Endodermal cell (in vitro differentiated cells): ENCODE data around the gene RBM12. TPM values are rescaled to one million over a fixed set of nuclear protein-coding genes. Genes with fewer than 3 reads are reported as not detected.
A peak's percentile ranks its signal among the peaks of the same experiment; 100 is the strongest.
"Not testable (repeated sequence)": the region's sequence is repeated elsewhere in the genome, so short reads cannot be mapped to it uniquely, and the experiment has no call there.

Experiments
- DNase-seq: peaks from one replicate; pipeline ENCODE4 v3.0.0-alpha.2; 2017
- H3K27ac ChIP-seq: 2 replicates; pipeline ENCODE4 v1.5.1; 2013; ENCODE audit warnings: mild to moderate bottlenecking, low read depth, low read length, moderate library complexity
- H3K27me3 ChIP-seq: 2 replicates; pipeline ENCODE4 v1.6.1; 2013; ENCODE audit warnings: mild to moderate bottlenecking, low read length, moderate library complexity; ENCODE audit not compliant: insufficient read depth, control insufficient read depth, poor library complexity, severe bottlenecking
- H3K36me3 ChIP-seq: 2 replicates; pipeline ENCODE4 v1.7.0; 2013; ENCODE audit warnings: mild to moderate bottlenecking, low read length, moderate library complexity; ENCODE audit not compliant: control insufficient read depth, insufficient read depth
- H3K4me1 ChIP-seq: one replicate; pipeline ENCODE4 v1.7.0; 2013; ENCODE audit warnings: low read length; ENCODE audit not compliant: control insufficient read depth, insufficient read depth
- H3K4me3 ChIP-seq: 2 replicates; pipeline ENCODE4 v1.5.1; 2013; ENCODE audit warnings: mild to moderate bottlenecking, low read length, moderate library complexity
- H3K9ac ChIP-seq: 2 replicates; pipeline ENCODE4 v1.6.1; 2013; ENCODE audit warnings: mild to moderate bottlenecking, low read length, moderate library complexity; ENCODE audit not compliant: poor library complexity, severe bottlenecking; ENCODE audit errors: extremely low read depth
- H3K9me3 ChIP-seq: 2 replicates; pipeline ENCODE4 v1.6.1; 2013; ENCODE audit warnings: mild to moderate bottlenecking, low read length, moderate library complexity; ENCODE audit not compliant: control insufficient read depth
- H3K27ac Mint-ChIP-seq: 2 replicates; pipeline ENCODE4 v1.8.0; 2020; ENCODE audit warnings: mixed read lengths
- H3K27me3 Mint-ChIP-seq: 2 replicates; pipeline ENCODE4 v1.8.0; 2021; ENCODE audit warnings: mild to moderate bottlenecking, mixed read lengths; ENCODE audit not compliant: insufficient read depth
- H3K36me3 Mint-ChIP-seq: 2 replicates; pipeline ENCODE4 v1.8.0; 2020; ENCODE audit warnings: low read depth, mixed read lengths
- H3K4me1 Mint-ChIP-seq: 2 replicates; pipeline ENCODE4 v1.8.0; 2020; ENCODE audit warnings: mixed read lengths
- H3K4me3 Mint-ChIP-seq: 2 replicates; pipeline ENCODE4 v1.8.0; 2020; ENCODE audit warnings: mild to moderate bottlenecking, moderate library complexity, mixed read lengths
- H3K9me3 Mint-ChIP-seq: 2 replicates; pipeline ENCODE4 v1.8.0; 2020; ENCODE audit warnings: mild to moderate bottlenecking, mixed read lengths
- WGBS, 2 experiments: methylation state at CpG; one replicate each; pipeline versions ENCODE4 v1.1.5 to v1.1.7; 2013; ENCODE audit warnings: missing lambda C conversion rate in 2 of 2, mixed read lengths in 1 of 2; ENCODE audit not compliant: insufficient coverage in 1 of 2, insufficient read length in 1 of 2; 5-methylcytosine and 5-hydroxymethylcytosine counted together
- total RNA-seq, 2 donors: library from RNA; stranded (reverse); fragmentation: NEBNext Ultra II Directional in 1 of 2; extraction: Animal tissue kit (Norgen Biotek cat#: 25700) in 1 of 2; gene quantifications; 2 replicates in 1 of 2; 3 replicates in 1 of 2; pipeline ENCODE4 v1.2.1, GENCODE V29; 2021
- TF ChIP-seq, protein P1 (sequence below): fragments of 200-600 bp; sonication (generic); conservative IDR thresholded peaks from 2 replicates; pipeline ENCODE4 v1.5.0; 2021; ENCODE audit warnings: antibody characterized with exemption, mild to moderate bottlenecking

The RBM12 gene
- total RNA-seq, 2 donors from 2014 or later: 106 to 158 TPM

- Mint-ChIP-seq H3K4me1 (no peaks in the 10 kb centered on the region), H3K36me3 (peaks cover 73% of the 10 kb centered on the region), H3K4me3 (no peak overlapping the region), H3K27ac (no peak overlapping the region), H3K9me3 (no peaks in the 10 kb centered on the region), H3K27me3 (no peaks in the 10 kb centered on the region)
- Histone ChIP-seq H3K36me3 (peaks cover 96% of the 10 kb centered on the region), H3K4me3 (no peak overlapping the region), H3K4me1 (no peaks in the 10 kb centered on the region), H3K27ac (no peak overlapping the region), H3K9me3 (no peaks in the 10 kb centered on the region), H3K27me3 (no peaks in the 10 kb centered on the region), H3K9ac (no peak overlapping the region)
- DNase-seq: no peak
- WGBS, 2 experiments: no CpG with 5 or more reads among the region's 1 CpG
- TF ChIP-seq, protein P1, sequence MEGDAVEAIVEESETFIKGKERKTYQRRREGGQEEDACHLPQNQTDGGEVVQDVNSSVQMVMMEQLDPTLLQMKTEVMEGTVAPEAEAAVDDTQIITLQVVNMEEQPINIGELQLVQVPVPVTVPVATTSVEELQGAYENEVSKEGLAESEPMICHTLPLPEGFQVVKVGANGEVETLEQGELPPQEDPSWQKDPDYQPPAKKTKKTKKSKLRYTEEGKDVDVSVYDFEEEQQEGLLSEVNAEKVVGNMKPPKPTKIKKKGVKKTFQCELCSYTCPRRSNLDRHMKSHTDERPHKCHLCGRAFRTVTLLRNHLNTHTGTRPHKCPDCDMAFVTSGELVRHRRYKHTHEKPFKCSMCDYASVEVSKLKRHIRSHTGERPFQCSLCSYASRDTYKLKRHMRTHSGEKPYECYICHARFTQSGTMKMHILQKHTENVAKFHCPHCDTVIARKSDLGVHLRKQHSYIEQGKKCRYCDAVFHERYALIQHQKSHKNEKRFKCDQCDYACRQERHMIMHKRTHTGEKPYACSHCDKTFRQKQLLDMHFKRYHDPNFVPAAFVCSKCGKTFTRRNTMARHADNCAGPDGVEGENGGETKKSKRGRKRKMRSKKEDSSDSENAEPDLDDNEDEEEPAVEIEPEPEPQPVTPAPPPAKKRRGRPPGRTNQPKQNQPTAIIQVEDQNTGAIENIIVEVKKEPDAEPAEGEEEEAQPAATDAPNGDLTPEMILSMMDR: no peak
Observed at GRCh38 chr20:35709259-35709658, 44.6 kb upstream of the RBM12 start.

DNA sequence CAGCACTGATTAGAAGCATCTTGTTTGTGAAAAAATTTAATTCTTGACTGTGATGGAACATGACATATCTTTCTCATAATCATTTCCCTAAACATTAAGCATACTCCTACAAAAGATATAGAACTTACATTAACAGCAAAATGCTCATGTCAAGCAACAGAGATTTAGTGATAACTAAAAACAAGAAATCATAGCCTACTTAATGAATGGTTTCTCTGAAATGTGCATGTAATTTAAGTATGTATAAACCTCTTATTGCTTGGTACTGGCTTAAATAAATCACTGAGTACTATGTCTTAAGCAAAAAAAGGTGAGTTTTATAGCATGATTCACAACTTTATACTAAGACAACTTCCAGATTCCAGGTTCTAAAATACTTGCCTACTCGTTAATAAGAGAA is 43.8 kb upstream of the RBM12 start:
- Histone ChIP-seq H3K27ac (no peak overlapping the region), H3K9ac (no peak overlapping the region), H3K27me3 (no peaks in the 10 kb centered on the region), H3K36me3 (peaks cover 96% of the 10 kb centered on the region), H3K4me1 (no peaks in the 10 kb centered on the region), H3K9me3 (no peaks in the 10 kb centered on the region), H3K4me3 (no peak overlapping the region)
- Mint-ChIP-seq H3K27ac (no peak overlapping the region), H3K4me3 (no peak overlapping the region), H3K27me3 (no peaks in the 10 kb centered on the region), H3K9me3 (no peaks in the 10 kb centered on the region), H3K36me3 (peaks cover 73% of the 10 kb centered on the region), H3K4me1 (no peaks in the 10 kb centered on the region)
- TF ChIP-seq, protein P1: no peak
- 94% methylated on average over 1 of the region's 1 CpG; no CpG with 5 or more reads in 1 of the 2 experiments for WGBS, 2 experiments
- DNase-seq: no peak

GRCh38 chr20:35706591-35707529 is 42.2 kb upstream of the RBM12 start:
- H3K4me1 Mint-ChIP-seq, DNase-seq, H3K4me3 ChIP-seq, H3K9ac ChIP-seq, H3K27ac ChIP-seq, H3K27me3 ChIP-seq, H3K9me3 Mint-ChIP-seq, H3K4me1 ChIP-seq, H3K9me3 ChIP-seq, H3K4me3 Mint-ChIP-seq, H3K27me3 Mint-ChIP-seq: not testable (repeated sequence)
- Mint-ChIP-seq H3K36me3 (peaks cover 79% of the 10 kb centered on the region), H3K27ac (peak overlapping the region; percentile 30)
- WGBS, 2 experiments: 95 to 97% methylated on average over 6 to 13 of the region's 17 CpGs
- H3K36me3 ChIP-seq: peaks cover 96% of the 10 kb centered on the region

DNA sequence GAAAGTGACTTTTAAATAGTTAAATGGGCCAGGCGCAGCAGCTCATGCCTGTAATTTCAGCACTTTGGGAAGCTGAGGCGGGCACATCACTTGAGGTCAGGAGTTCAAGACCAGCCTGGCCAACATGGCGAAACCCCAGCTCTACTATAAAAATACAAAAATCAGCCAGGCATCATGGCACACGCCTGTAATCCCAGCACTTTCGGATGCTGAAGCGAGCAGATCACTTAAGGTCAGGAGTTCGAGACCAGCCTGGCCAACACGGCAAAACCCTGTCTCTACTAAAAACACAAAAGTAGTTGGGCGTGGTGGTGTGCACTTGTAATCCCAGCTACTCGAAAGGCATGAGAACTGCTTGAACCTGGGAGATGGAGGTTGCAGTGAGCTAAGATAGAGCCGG is 41.2 kb upstream of the RBM12 start:
- H3K27me3 ChIP-seq, H3K4me1 Mint-ChIP-seq, H3K9me3 ChIP-seq, H3K9me3 Mint-ChIP-seq, H3K4me3 ChIP-seq, H3K4me3 Mint-ChIP-seq, DNase-seq, H3K27me3 Mint-ChIP-seq, H3K27ac Mint-ChIP-seq, H3K27ac ChIP-seq, H3K9ac ChIP-seq, H3K4me1 ChIP-seq: not testable (repeated sequence)
- peaks cover 93% of the 10 kb centered on the region for H3K36me3 ChIP-seq
- H3K36me3 Mint-ChIP-seq: peaks cover 75% of the 10 kb centered on the region
- WGBS, 2 experiments: 88 to 96% methylated on average over 10 to 11 of the region's 11 CpGs
